PFSK-1 (cell line): ENCODE results near the gene KLHL17.

ENCODE experiments used
- FOXP2 ChIP-seq: optimal IDR thresholded peaks from 2 replicates; pipeline ENCODE3; 2011; ENCODE audit warnings: borderline replicate concordance, control low read depth, inconsistent platforms; ENCODE audit not compliant: insufficient read depth; ENCODE audit errors: extremely low read length, extremely low read depth
- POLR2AphosphoS5 ChIP-seq: IDR thresholded peaks from 2 replicates; pipeline ENCODE4 v1.6.1; 2012; ENCODE audit warnings: low read depth, mild to moderate bottlenecking, control low read depth, low read length, moderate library complexity
- SIN3A ChIP-seq: IDR thresholded peaks from 2 replicates; pipeline ENCODE4 v1.6.1; 2012; ENCODE audit warnings: mild to moderate bottlenecking, low read length, moderate library complexity, borderline replicate concordance; ENCODE audit not compliant: insufficient read depth
- TAF1 ChIP-seq: IDR thresholded peaks from 2 replicates; pipeline ENCODE4 v1.6.1; 2012; ENCODE audit warnings: low read length, control low read depth, borderline replicate concordance; ENCODE audit not compliant: insufficient read depth
- TF ChIP-seq, protein P1 (sequence below), 2 experiments: IDR thresholded peaks; 2 replicates each; pipeline versions ENCODE4 v1.6.1 to v1.8.0; 2011 to 2012; ENCODE audit warnings: low read depth in 2 of 2, low read length in 2 of 2, control low read depth in 1 of 2, inconsistent platforms in 1 of 2, mild to moderate bottlenecking in 1 of 2, moderate library complexity in 1 of 2; ENCODE audit not compliant: insufficient read depth in 1 of 2

Gene KLHL17

DNA sequence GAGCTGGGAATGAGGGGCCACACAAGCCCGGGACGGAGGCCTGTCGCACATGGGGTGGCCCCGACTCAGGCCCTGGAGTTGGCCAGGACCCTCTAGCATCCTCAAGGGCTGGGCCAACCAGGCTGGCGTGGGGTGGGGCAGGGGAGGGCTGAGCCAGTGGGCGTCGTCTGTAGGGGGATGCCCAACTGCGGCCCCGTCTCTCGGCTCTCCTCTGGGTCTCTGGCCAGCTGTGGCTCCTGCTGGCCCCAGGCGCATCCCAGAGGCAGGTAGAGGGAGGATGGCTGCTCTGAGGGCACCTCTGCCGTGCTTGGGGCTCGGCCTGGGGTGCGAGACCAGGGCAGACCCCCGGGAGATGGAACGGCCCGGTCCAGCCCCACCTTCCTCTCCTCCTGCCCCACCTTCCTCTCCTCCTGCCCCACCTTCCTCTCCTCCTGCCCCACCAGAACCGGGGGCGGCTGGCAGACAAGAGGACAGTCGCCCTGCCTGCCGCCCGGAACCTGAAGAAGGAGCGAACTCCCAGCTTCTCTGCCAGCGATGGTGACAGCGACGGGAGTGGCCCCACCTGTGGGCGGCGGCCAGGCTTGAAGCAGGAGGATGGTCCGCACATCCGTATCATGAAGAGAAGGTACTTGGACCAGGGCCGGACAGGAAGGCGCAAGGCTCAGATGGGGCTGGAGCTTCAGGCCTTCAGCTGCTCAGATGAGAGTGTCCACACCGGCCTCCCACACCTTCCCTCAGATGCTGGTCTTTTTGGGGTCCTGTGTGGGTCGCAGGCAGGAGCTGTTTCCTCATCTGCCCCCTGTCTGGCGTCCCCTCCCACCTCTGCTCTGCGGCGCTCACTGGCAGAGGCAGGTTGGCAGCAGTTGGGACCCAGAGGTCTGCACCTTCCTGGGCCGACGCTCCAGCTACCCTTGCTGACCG is 30.4 kb upstream of the KLHL17 start:
- TF ChIP-seq POLR2AphosphoS5: no peak
- TF ChIP-seq, protein P1, sequence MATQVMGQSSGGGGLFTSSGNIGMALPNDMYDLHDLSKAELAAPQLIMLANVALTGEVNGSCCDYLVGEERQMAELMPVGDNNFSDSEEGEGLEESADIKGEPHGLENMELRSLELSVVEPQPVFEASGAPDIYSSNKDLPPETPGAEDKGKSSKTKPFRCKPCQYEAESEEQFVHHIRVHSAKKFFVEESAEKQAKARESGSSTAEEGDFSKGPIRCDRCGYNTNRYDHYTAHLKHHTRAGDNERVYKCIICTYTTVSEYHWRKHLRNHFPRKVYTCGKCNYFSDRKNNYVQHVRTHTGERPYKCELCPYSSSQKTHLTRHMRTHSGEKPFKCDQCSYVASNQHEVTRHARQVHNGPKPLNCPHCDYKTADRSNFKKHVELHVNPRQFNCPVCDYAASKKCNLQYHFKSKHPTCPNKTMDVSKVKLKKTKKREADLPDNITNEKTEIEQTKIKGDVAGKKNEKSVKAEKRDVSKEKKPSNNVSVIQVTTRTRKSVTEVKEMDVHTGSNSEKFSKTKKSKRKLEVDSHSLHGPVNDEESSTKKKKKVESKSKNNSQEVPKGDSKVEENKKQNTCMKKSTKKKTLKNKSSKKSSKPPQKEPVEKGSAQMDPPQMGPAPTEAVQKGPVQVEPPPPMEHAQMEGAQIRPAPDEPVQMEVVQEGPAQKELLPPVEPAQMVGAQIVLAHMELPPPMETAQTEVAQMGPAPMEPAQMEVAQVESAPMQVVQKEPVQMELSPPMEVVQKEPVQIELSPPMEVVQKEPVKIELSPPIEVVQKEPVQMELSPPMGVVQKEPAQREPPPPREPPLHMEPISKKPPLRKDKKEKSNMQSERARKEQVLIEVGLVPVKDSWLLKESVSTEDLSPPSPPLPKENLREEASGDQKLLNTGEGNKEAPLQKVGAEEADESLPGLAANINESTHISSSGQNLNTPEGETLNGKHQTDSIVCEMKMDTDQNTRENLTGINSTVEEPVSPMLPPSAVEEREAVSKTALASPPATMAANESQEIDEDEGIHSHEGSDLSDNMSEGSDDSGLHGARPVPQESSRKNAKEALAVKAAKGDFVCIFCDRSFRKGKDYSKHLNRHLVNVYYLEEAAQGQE (IDR thresholded peaks at IDR 0.05; ENCODE audit: insufficient read depth in 1 of 2, low read depth in 2 of 2, low read length in 2 of 2): no peak
- TF ChIP-seq TAF1: no peak

DNA sequence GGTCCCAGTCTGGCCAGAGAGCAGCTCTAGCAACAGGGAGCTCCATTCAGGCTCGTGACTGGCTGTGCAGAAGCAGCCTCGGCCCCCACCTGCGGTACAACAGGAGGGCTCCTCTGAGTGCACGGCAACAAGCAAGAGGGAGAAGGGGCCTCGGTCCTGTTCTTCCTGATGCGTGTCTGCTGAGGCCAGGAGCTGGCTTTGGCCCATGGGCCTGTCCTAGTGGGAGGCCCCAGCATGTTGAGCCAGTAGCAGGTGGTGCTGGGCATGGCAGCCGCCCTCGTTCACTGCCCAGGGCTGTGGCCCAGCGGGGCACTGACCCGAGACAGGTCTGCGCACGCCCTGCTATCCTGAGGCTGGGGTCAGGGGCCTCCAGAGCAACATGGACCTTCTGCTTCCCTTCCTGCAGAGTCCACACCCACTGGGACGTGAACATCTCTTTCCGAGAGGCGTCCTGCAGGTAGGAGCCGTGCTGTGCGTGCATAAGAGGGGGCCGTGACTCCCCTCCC is 29.7 kb upstream of the KLHL17 start:
- TF ChIP-seq POLR2AphosphoS5 (no peak), TAF1 (no peak), SIN3A (no peak), FOXP2 (no peak)
- TF ChIP-seq, protein P1 (IDR thresholded peaks at IDR 0.05; ENCODE audit: insufficient read depth in 1 of 2, low read depth in 2 of 2, low read length in 2 of 2): no peak

DNA sequence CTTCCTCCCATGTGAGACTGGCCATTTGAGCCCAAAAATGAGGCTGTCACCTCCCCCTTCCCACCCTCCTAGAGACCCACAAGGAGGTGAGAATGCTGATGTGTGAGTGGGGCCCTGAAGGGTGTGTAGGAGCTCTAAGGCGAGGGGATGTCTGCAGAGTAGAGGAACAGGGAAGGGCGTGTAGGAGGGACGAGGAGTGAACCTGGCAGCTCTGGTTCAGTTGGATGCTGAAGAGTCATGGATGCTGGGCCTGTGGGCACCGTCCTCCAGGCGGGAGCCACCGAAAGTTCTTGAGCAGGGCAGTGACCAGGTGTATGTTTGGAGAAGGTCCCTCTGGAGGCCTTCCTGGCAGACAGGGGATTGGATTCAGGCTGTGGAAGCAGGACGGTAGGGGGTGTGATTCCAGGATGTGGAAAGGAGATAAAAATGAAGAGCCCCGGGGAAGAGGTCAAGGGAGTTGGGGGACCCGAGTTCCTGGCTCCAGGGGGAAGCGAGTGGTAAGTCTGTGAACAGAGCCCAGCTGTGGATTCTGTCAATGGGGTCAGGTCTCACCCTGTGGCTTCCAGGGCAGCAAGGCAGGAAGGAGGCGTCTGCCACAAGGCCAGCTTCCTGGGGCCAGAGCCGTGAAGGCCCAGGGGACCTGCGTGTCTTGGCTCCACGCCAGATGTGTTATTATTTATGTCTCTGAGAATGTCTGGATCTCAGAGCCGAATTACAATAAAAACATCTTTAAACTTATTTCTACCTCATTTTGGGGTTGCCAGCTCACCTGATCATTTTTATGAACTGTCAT is 28.8 kb upstream of the KLHL17 start:
- TF ChIP-seq TAF1 (no peak), FOXP2 (no peak), POLR2AphosphoS5 (no peak)

DNA sequence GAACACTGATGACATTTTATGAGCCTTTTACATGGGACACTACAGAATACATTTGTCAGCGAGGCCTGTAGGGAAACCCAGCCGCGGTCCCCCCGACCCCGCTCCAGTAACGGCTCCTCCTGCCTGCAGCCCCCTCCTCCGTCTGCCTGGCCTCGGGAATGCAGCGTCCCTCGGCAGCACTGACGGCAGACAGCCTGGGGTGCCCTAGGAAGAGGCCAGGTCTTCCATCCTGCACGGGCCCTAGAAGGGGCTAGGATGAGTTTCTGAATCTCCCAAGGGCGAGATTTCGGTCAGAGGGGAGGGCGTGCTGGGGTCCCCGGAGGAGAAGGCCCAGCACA is 28.2 kb upstream of the KLHL17 start:
- TF ChIP-seq TAF1: no peak
- TF ChIP-seq POLR2AphosphoS5: no peak
- no peak for TF ChIP-seq SIN3A
- TF ChIP-seq FOXP2: no peak
- TF ChIP-seq, protein P1 (IDR thresholded peaks at IDR 0.05; ENCODE audit: insufficient read depth in 1 of 2, low read depth in 2 of 2, low read length in 2 of 2): no peak

DNA sequence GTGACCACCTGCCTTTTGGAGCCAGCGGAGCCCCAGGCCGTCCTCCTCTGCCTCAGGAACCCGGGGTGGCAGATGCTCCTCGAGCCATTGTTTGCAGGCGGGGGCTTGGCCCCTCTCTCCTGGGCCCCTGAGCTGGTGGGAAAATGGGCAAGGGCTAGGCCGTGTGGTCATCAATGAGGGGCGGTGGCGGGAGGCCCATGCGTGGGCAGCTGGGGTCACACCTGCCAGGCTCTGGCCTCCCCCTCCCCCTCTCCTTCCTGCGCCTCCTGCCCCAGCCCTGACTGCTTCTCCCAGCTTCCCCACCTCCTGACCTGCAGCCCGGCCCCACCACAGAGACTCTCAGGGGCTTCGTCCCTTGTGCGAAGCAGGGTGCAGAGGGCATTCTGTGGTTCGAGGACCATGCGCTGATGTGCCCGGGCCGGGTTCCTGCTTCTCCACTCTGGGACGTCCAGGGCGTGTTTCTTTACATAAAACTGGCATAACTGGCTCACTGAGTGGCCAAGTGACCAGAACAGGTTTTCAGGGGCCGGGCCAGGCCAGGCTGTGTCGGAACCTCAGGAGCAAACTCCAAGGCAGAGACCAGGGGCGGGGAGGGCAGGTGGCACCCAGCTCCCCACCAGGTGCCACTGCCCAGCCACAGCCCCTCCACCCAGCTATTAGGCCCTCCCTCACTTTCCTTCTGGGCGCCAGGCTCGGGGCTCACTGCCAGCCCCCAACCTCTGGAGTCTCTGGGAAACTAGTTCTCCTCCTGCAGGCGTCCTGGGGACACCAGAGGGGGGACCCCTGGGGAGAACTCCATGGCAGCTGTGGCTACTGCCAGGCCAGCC is 27.4 kb upstream of the KLHL17 start:
- TF ChIP-seq POLR2AphosphoS5 (no peak), TAF1 (no peak), FOXP2 (no peak), SIN3A (no peak)
- TF ChIP-seq, protein P1 (IDR thresholded peaks at IDR 0.05; ENCODE audit: insufficient read depth in 1 of 2, low read depth in 2 of 2, low read length in 2 of 2): no peak
